ENCODE measurements around the gene CACNA1S. TPM values are rescaled to one million over a fixed set of nuclear protein-coding genes. Genes with fewer than 3 reads are reported as not detected.

The CACNA1S gene
- total RNA-seq, 1 experiment from 2014 or later = not detected

DNA sequence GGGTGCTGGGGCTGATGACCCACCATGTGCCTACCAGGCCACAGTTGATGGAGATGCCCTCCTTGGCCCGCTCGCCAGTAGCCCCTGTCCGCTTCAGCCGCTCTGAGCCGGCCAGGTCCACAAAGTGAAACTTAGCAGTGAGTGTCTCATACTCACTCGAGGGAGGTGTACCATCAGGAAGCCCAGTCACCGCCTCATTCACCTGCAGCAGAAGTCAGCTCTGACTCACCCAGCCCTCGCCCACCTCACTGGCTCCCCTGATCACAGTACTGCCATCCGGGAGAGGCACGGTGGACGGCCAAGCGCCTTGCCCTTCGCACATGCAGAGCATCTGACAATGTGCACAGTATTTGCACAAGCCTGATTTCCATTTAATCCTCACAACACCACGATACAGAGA lies 107.5 kb downstream of the CACNA1S start:
- no peak for DNase-seq (ENCODE audit: low spot score)
- no peak overlapping the region for H3K27ac ChIP-seq (ENCODE audit: low read depth, low read length, poor library complexity, severe bottlenecking)
- no peaks in the 10 kb centered on the region for H3K4me1 ChIP-seq (ENCODE audit: insufficient read depth, low read length, poor library complexity, severe bottlenecking)
- H3K36me3 ChIP-seq (ENCODE audit: insufficient read depth, low read length, poor library complexity, severe bottlenecking) = no peaks in the 10 kb centered on the region
- TF ChIP-seq, protein P1, sequence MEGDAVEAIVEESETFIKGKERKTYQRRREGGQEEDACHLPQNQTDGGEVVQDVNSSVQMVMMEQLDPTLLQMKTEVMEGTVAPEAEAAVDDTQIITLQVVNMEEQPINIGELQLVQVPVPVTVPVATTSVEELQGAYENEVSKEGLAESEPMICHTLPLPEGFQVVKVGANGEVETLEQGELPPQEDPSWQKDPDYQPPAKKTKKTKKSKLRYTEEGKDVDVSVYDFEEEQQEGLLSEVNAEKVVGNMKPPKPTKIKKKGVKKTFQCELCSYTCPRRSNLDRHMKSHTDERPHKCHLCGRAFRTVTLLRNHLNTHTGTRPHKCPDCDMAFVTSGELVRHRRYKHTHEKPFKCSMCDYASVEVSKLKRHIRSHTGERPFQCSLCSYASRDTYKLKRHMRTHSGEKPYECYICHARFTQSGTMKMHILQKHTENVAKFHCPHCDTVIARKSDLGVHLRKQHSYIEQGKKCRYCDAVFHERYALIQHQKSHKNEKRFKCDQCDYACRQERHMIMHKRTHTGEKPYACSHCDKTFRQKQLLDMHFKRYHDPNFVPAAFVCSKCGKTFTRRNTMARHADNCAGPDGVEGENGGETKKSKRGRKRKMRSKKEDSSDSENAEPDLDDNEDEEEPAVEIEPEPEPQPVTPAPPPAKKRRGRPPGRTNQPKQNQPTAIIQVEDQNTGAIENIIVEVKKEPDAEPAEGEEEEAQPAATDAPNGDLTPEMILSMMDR (conservative IDR thresholded peaks at IDR 0.05; ENCODE audit: low read depth, low read length) = no peak
- no peak for TF ChIP-seq EZH2 (IDR thresholded peaks at IDR 0.05; ENCODE audit: borderline replicate concordance, low read depth, low read length, poor library complexity, severe bottlenecking)
- H3K9me3 ChIP-seq (ENCODE audit: low read depth, low read length, poor library complexity, severe bottlenecking) = no peaks in the 10 kb centered on the region
- H3K4me3 ChIP-seq (ENCODE audit: low read depth, low read length, poor library complexity, severe bottlenecking) = no peak overlapping the region
- H3K27me3 ChIP-seq (replicated peaks; ENCODE audit: insufficient read depth, low read depth, low read length, poor library complexity) = no peaks in the 10 kb centered on the region
- BruUV-seq (replicated peaks) = no TSS peak
- ChIA-PET CTCF (no interaction called here), POLR2A (ENCODE audit: low non-redundant PET) (no interaction called here)
- intact Hi-C loops (cut with micrococcal nuclease; ENCODE audit: unreplicated experiment) = no loop called here

DNA sequence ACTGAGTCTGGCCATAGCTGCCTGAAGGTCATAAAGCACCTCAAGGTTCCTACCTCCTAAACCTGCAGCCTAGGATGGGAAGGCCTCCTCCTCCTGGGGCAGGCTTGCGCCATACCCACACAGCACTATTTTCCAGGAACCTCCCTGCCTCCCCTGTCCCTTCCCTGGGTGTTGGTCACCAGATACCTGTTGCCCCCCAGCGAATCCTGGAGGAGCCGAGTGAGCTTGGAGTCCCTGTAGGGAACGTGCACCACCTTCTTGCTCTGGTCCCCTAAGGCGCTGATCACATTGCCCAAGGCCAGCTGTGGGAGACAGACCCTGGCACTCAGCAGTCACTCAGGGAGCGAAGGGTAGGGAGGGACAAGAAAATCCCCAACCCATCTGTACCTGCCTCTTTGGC lies 108.1 kb downstream of the CACNA1S start:
- CTCF ChIA-PET = no interaction called here

DNA sequence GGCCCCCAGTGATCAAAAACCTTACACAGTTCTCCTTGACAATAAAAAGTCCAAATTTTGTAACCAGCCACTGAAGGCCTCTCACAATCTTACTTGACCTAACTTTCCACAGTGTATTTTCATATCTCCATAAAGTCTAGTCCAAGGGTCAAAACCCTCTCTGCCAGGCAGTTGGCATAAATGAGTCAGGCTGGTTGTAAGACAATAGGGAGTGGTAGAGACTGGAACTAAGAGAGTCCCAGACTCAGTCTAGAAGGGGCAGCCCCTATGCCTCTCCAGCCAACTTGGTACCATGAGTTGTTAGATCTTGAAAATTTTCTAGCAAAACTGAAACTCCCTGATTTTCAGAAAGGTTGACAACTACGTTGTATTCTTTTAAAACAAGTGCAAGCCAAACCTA lies 109.7 kb downstream of the CACNA1S start:
- intact Hi-C loops (cut with micrococcal nuclease; ENCODE audit: unreplicated experiment) = no loop called here
- Histone ChIP-seq H3K4me3 (ENCODE audit: low read depth, low read length, poor library complexity, severe bottlenecking) (no peak overlapping the region), H3K4me1 (ENCODE audit: insufficient read depth, low read length, poor library complexity, severe bottlenecking) (no peaks in the 10 kb centered on the region), H3K9me3 (ENCODE audit: low read depth, low read length, poor library complexity, severe bottlenecking) (no peaks in the 10 kb centered on the region), H3K27me3 (replicated peaks; ENCODE audit: insufficient read depth, low read depth, low read length, poor library complexity) (no peaks in the 10 kb centered on the region), H3K27ac (ENCODE audit: low read depth, low read length, poor library complexity, severe bottlenecking) (no peak overlapping the region), H3K36me3 (ENCODE audit: insufficient read depth, low read length, poor library complexity, severe bottlenecking) (no peaks in the 10 kb centered on the region)
- POLR2A ChIA-PET (ENCODE audit: low non-redundant PET) = no interaction called here
- no peak for DNase-seq (ENCODE audit: low spot score)
- BruUV-seq (replicated peaks) = no TSS peak
- TF ChIP-seq, protein P1 (conservative IDR thresholded peaks at IDR 0.05; ENCODE audit: low read depth, low read length) = no peak
- TF ChIP-seq EZH2 (IDR thresholded peaks at IDR 0.05; ENCODE audit: borderline replicate concordance, low read depth, low read length, poor library complexity, severe bottlenecking) = no peak
- CTCF ChIA-PET = no interaction called here

More for the DNA sequence above, 108.1 kb downstream of the CACNA1S start:
- intact Hi-C loops (cut with micrococcal nuclease; ENCODE audit: unreplicated experiment) = no loop called here
- Histone ChIP-seq H3K4me3 (ENCODE audit: low read depth, low read length, poor library complexity, severe bottlenecking) (no peak overlapping the region), H3K27me3 (replicated peaks; ENCODE audit: insufficient read depth, low read depth, low read length, poor library complexity) (no peaks in the 10 kb centered on the region), H3K9me3 (ENCODE audit: low read depth, low read length, poor library complexity, severe bottlenecking) (no peaks in the 10 kb centered on the region), H3K36me3 (ENCODE audit: insufficient read depth, low read length, poor library complexity, severe bottlenecking) (no peaks in the 10 kb centered on the region), H3K4me1 (ENCODE audit: insufficient read depth, low read length, poor library complexity, severe bottlenecking) (no peaks in the 10 kb centered on the region), H3K27ac (ENCODE audit: low read depth, low read length, poor library complexity, severe bottlenecking) (no peak overlapping the region)
- no peak for TF ChIP-seq EZH2 (IDR thresholded peaks at IDR 0.05; ENCODE audit: borderline replicate concordance, low read depth, low read length, poor library complexity, severe bottlenecking)
- TF ChIP-seq, protein P1 (conservative IDR thresholded peaks at IDR 0.05; ENCODE audit: low read depth, low read length) = no peak
- DNase-seq (ENCODE audit: low spot score) = no peak
- POLR2A ChIA-PET (ENCODE audit: low non-redundant PET) = no interaction called here
- BruUV-seq (replicated peaks) = no TSS peak

All from A673 (cell line).